Measurements from ENCODE around the gene EPB41L4A.

DNA sequence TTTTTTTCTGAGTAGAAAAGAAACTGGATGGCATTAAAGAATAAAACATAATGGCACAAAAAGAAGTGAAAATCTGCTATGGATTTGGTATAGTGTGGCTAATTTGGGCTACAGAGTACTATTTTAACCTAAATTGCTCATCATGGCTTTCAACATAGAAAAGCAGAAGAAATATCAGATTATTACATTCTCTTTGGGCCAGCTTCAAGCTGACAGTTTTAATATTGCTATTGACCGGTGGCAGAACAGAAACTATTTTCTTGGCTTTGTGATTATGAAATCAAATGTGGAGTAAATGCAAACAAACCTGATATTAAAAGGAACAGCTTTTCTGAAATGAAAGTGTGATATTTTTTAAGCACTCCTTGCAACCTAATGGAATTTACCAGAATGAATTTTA, 301.5 kb downstream of the EPB41L4A start:
- TF ChIP-seq CTCF (conservative IDR thresholded peaks at IDR 0.05 in 1 of 2, IDR thresholded peaks at IDR 0.05 in 1 of 2; ENCODE audit: low read depth in 1 of 2, low read length in 2 of 2): no peak
- TF ChIP-seq EZH2 (IDR thresholded peaks at IDR 0.05; ENCODE audit: low read length, missing control alignments): no peak

Measured in fibroblast of lung (primary cell).